VCaP (cell line): ENCODE data around the gene SFXN5.
A peak's percentile ranks its signal among the peaks of the same experiment; 100 is the strongest.

Source experiments
- H3K27ac ChIP-seq: fragments of 450-650 bp; 2 replicates; pipeline ENCODE4 v1.5.1; 2017
- TF ChIP-seq, protein P1 (sequence below): fragments of 450-650 bp; conservative IDR thresholded peaks from 2 replicates; pipeline ENCODE4 v1.5.1; 2017; ENCODE audit warnings: mild to moderate bottlenecking, moderate library complexity

Gene SFXN5

DNA sequence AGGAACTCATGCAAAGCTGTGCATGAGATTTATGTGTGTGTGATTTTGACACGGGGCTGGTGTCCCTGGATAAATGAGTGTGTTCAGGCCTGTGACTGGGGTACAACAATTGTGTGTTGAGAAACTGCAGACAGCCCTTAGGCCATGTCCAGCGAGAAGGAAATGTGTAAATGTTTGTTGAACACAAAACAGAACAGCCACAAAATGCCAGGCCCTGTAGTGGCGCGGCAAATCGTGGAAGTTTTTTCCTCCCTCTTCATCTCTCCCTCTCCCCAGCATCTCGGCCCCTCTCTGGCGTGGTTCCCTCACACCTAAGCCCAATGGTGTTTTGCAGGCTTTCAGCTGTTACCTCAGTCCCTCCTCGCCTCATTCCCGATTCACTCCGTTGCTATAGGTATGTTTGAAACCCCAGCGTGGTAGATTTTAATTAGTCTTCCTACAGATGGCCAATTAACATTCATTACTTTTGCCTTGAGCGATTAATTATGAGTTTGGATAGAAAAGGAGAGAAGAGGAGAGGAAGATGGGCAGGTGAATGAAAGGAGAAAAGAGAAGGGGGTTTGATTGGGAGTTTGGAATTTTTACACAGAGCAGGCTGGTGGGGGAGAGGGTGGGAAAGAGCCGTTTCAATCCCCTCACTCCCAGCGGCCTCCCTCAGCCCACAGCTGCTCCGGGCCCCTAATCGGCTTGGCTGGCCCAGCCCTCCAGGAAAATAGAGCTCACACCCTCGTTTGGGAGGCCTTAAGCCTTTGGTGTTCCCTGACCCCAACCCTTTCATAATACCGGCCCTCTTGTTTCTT lies 173.5 kb downstream of the SFXN5 start:
- H3K27ac ChIP-seq = no peak overlapping the region
- TF ChIP-seq, protein P1, sequence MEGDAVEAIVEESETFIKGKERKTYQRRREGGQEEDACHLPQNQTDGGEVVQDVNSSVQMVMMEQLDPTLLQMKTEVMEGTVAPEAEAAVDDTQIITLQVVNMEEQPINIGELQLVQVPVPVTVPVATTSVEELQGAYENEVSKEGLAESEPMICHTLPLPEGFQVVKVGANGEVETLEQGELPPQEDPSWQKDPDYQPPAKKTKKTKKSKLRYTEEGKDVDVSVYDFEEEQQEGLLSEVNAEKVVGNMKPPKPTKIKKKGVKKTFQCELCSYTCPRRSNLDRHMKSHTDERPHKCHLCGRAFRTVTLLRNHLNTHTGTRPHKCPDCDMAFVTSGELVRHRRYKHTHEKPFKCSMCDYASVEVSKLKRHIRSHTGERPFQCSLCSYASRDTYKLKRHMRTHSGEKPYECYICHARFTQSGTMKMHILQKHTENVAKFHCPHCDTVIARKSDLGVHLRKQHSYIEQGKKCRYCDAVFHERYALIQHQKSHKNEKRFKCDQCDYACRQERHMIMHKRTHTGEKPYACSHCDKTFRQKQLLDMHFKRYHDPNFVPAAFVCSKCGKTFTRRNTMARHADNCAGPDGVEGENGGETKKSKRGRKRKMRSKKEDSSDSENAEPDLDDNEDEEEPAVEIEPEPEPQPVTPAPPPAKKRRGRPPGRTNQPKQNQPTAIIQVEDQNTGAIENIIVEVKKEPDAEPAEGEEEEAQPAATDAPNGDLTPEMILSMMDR = no peak

DNA sequence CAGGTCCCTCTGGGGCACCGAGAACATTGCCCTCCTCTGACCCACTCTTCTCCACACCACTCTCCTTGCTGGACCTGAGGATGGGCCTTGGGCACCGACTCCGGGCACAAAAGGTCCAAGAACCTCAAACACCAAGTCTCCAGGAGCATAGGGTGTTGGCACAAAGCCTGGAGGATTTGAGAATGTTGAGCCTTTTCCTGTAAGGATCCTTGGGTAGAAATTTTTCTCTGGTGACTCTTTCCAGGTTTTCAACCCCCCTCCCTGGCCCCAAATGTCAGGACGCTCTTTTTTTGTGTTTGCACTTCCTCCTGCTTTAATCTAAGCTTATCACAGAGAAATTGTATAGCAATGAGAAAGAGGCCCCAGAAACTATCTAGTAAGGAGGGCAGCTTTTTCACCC lies 175.1 kb downstream of the SFXN5 start:
- TF ChIP-seq, protein P1 = no peak
- peak overlapping the region; percentile 38; the same call in 1 of the 2 replicates for H3K27ac ChIP-seq

DNA sequence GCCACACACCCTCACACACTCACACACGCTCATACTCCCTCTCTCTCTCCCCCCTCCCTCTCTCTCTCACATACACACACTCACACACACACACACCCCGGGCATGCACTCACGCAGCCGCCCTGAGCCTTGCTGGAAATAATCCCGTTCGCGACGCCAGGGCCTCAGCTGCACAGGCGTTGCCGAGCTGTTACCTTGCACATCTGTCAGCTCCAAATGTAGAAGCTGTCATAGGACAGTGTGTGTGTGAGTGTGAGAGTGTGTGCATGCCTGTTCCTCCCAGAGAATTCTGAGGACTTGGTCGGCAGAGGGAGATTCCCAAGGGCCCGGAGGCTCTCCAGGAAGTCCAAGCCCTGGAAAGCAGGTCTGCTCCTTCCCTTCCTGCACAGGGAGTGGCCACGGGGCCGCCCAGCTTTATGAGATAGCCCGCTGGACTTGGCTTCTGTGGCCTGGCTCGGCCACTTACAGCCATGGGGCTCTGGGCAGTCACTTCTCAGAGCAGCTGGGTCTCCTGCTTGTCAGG lies 175.7 kb downstream of the SFXN5 start:
- peak overlapping the region; percentile 38; the same call in 1 of the 2 replicates for H3K27ac ChIP-seq
- TF ChIP-seq, protein P1 = no peak; the same call in 1 of the 2 replicates

DNA sequence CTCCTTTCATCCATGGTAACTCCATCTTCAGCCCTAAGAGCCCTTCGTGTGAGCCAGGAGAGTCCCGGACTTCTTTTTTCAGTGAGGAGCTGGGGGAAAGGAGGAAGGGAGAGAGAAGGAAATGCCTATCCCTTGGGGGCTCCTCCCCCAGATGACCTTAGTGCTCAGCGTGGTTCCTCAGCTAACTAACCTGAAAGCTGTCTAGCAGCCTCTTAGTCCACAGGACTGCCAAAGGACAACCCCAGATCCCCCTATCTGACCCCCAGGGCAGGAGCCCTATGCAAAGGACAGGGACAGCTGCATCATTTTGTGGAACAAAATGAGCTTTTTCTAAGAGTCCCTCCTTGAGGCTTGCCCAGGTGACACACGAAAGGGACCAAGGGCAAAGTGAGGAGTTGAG lies 176.4 kb downstream of the SFXN5 start:
- TF ChIP-seq, protein P1 = no peak

DNA sequence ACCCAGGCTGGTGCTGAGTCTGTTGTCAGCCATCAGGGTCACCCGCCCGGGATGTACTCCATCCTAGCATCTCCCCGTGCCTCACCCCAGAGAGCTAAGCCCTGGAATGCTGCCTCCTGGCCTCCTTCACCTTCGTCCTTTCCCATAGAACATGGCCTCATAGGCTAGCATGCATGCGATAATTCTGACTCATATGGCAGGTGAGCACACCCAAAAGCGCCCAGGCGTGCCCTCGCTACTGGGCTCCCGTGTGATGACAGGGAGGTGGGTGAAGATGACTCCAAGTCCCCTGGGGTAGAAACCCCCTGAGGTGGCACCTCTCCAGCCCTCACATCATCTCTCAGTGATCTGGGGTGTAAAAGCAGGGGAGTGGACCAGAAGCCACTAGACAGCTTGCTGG lies 177.0 kb downstream of the SFXN5 start:
- TF ChIP-seq, protein P1 = no peak
- no peak overlapping the region for H3K27ac ChIP-seq

More for the DNA sequence above, 176.4 kb downstream of the SFXN5 start:
- H3K27ac ChIP-seq = peak overlapping the region; percentile 38; the same call in 1 of the 2 replicates

DNA sequence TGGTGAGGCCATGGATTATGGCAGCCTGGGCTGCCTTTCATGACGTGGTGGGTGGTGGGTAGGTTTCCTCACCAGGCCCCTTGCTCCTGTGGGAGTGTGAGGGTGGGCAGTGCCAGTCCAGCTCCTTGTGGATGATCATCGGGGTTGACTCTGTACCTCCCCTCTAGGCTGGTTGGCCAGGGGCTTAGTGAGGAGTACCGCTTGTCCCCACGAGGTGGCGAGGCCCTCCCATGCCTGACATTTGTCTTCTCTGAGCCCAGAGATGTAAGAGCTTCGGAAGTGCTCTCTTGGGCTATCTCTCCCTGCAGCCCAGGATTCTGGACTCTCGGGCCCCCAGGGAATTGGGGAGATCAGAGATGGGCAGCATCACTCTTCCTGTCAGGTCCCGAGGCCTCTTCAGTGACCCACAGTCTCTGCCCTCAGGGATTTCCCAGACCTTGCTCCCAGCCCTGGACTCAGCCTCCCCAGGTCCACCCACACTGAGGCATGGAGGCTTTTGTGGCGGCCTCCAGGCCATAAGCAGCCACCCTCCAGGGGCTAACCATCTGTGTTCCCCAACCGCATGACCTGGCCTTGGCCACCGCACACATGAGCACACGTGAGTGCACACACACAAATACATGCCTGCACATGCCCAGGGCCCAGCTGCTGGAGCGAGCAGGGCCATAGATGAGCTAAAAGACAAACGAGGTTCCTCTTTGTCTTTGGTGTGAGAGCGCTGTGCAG lies 177.8 kb downstream of the SFXN5 start:
- TF ChIP-seq, protein P1 = peak; percentile 81
- no peak overlapping the region for H3K27ac ChIP-seq

DNA sequence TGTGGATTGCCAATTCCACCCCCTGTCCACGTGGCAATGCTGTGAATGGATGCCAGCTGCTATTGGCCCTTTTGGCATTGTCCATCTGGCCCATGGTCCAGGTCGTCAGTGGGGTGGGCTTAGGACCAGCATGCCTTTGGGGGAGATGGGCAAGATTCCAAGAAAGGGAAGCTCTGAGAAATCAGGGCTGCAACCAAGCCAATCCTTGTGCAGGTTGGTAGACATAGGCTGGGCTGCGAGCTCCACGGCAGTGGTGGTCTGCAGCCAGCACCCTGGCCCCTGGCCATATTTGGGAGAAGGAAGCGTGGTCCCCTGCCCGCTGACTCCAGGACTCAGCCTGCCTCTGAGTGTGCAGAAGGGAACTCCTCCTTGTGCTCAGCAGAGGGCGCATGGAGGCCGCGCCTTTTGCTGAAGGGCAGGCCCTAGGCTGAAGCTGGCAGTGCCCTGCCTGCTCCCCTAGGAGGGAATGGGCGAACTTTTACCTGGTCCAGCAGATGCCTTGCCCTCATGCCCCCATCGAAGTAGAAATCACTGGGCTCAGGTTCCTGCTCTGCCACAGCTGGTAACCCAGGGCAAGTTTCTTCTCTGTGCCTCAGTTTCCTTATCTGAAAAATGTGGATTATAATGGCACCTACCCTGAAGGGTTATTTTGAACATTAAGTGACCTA lies 178.9 kb downstream of the SFXN5 start:
- no peak overlapping the region for H3K27ac ChIP-seq
- TF ChIP-seq, protein P1 = peak; percentile 90
